GM18907 (cell line): ENCODE results near the gene DCAF11.

ENCODE experiments used
- ATAC-seq: cut with Tn5 transposase; IDR thresholded peaks from one replicate; pipeline ENCODE4 v1.9.1; 2021; ENCODE audit warnings: mild to moderate bottlenecking, moderate library complexity; ENCODE audit not compliant: unreplicated experiment

The DCAF11 gene

DNA sequence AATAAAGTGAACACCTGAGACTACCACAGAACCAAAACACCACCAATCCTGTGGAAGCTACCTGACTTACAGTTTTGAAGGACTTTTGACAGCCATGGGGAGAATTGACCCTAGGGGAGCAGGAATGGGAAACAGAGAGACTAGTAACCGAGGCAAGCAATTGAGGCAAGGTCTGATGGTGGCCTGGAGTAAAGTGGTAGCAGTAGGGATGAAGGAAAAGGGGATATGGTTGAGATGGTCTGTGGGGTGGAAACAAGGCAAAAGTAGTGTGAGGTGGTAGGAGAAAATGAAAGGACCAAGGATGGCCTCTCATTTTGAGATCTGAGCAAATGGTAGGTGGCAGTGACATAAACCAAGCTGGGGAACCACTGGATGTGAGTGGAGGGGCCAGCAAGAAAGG lies 42.3 kb downstream of the DCAF11 start:
- no peak for ATAC-seq

GRCh38 chr14:24157331-24157730 lies 42.8 kb downstream of the DCAF11 start:
- no peak for ATAC-seq

- ATAC-seq = no peak
Measured at GRCh38 chr14:24159777-24160498, 45.4 kb downstream of the DCAF11 start.

DNA sequence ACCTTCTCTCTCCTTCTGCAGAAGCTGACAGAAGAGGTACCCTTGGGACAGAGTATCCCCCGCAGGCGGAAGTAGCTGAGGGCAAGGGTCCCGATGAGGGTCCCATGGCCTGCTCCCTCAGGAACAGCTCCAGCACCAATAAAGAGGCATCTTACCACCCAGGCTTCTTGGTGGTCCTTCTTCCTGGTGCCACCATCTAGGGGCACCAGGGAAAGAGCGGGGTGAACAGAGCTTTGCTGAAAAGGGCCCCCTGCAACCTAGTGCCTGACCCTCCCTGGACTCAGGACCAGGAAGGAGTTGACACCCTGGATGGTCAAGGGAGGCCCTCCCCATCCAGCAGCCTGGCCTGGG lies 45.9 kb downstream of the DCAF11 start:
- peak; percentile 4 for ATAC-seq

DNA sequence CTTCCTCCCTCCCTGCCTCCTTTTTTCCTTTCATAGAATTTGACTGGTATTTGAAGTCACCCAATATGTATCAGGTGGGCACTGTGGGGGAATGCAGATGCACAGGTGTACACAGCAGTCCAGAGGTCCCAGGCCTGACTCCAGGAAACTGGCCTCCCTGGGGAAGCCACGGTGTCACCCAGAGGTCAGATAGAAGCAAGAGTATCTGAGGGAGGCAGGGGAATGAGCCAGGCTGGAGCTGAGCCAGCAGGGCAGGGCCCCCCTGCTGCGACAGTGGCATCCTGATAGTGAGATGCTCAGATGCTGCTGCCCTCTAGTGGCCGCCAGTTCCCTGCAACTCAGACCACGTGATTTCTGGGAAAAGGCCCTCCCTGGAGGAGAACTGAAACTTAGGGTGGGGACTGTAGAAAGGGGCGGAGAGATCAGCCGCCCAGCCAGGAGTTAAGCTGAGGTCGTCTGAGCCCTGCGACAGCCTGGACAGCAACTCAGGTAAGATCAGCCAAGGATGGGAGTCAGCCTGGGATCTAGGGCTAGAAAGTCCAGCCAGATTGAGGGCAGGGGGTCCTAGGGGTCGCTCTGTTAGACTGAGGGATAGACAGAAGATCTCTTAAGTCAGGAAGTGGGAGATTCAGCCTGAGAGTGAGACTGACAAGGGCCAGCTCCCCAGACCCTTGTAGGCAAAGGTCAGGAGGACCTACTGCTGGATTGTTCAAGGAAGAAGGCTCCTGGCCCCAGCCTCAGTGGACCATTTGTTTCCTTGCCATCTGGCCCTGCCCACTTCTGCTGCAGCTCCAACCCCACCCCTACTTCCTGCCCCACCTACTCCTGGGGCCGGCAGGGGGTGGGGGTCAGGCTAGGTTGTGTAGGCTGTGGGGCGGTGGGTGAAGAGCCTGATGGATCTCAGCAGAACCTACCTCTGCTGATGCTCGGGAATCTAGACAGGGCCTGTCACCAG lies 46.5 kb downstream of the DCAF11 start, which contains the start of gene IRF9:
TSS of gene IRF9 (plus strand) at position 416 of the 955 bp plus-strand sequence. CDS start 880 bp downstream, outside the sequence.
- ATAC-seq = peak; percentile 83

DNA sequence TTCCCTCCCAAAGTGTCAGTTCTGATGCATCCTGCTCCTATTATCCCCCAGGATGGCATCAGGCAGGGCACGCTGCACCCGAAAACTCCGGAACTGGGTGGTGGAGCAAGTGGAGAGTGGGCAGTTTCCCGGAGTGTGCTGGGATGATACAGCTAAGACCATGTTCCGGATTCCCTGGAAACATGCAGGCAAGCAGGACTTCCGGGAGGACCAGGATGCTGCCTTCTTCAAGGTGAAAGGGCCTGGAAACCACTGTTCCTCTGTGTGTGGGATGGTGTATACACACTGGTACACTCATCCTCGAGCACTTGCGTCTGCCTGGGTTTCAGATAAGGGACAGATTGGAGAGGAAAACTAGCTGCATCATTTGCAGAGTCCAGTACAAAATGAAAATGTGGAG lies 47.5 kb downstream of the DCAF11 start:
- ATAC-seq = no peak

DNA sequence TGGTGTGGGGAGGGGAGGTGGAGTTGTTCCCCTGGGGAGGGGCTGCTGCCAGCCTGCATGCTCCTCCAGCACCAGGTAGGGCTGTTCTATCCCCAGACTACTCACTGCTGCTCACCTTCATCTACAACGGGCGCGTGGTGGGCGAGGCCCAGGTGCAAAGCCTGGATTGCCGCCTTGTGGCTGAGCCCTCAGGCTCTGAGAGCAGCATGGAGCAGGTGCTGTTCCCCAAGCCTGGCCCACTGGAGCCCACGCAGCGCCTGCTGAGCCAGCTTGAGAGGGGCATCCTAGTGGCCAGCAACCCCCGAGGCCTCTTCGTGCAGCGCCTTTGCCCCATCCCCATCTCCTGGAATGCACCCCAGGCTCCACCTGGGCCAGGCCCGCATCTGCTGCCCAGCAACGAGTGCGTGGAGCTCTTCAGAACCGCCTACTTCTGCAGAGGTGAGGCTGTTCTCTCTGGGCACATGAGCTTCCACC lies 50.0 kb downstream of the DCAF11 start:
- ATAC-seq = no peak

DNA sequence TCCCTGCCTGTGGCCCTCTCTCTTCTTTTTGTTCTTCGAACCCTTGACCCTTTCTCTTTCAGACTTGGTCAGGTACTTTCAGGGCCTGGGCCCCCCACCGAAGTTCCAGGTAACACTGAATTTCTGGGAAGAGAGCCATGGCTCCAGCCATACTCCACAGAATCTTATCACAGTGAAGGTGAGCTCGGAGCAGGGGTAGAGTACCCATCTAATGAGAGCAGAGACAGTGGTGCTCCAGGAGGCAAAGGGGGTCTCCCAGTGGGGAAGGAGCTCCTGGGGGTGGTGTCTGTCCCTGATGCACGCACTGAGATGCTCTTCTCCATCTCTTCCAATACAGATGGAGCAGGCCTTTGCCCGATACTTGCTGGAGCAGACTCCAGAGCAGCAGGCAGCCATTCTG lies 51.2 kb downstream of the DCAF11 start:
- ATAC-seq = no peak

DNA sequence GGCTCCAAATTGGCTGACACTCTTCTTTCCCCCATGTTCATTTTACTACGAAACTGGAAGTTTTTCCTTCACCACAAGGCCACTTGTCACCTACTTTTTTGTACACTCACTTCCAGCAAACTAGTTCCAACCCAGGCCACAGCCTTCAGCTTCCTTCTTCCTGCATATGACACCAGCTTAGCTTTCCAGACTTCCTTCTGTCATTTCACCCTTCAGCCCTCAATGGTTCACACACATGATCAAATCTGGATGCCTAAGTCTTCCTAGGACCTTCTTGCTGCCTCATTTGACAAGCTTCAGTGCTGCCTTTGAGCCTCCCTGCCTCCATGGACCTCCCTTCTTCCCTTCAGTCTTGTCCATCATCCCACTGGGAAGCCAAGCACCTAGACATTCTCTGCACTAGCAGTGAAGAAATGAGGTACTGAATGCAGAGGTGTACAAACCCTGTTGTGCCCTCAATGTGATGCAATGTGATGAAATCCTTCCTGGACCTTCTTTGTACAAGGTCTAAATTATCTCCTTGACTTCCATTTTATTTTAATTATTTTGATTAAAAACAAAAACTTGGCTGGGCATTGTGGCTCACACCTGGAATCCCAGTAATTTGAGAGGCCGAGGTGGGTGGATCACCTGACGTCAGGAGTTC lies 53.0 kb downstream of the DCAF11 start:
- no peak for ATAC-seq

DNA sequence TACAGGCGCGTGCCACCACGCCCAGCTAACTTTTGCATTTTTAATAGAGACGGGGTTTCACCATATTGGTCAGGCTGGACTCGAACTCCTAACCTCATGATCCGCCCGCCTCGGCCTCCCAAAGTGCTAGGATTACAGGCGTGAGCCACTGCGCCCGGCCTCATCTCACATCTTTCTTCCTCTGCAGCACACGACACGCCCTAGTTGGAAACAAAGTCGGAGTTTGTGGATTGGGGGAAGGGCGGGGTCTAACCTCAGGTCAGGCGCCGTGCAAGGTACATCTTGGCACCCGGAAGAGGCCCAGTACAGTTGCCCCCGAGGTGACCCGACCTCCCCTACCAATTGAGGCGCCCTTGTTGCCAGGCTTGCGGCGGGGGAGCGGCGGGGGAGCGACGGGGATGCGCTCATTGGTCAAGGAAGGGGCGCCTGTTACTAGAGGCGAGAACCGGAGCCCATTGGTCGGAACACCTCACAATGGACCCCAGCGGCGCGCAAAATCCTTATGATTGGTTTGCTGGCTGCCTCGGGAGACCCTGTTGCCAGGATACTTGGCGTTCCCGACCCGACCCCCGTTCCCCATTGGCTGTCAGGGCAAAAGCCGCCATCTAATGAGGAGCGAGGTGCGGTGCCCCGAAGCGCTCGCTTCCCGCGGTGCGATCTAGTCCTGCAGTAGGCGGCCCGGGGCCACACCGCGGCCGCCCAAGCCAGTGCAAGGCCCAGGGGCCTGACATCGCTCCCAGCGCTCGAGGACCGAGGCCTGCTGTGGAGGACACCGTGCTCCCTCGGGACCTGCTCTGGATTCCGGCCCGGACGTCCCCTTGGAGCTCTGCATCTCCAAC lies 57.1 kb downstream of the DCAF11 start, which contains the start of gene REC8:
TSS of gene REC8 (plus strand) at position 659 of the 839 bp plus-strand sequence. CDS start 473 bp downstream, outside the sequence.
- ATAC-seq = peak; percentile 83

- no peak for ATAC-seq
Measured at GRCh38 chr14:24172261-24172860, 57.8 kb downstream of the DCAF11 start.

DNA sequence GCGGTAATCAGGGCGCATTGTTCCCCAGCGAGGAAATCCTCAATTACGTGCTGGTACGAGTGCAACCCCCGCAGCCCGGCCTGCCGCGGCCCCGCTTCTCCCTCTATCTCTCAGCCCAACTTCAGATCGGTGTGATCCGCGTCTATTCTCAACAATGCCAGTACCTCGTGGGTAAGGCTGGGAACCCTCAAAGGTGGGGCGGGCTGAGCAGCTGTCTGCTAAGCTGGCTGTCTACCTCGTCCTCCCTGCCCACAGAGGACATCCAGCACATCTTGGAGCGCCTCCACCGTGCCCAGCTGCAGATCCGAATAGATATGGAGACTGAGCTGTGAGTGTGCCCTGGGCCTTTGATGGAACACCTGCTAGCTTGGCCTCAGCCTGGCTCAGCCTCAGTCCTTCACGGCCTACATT lies 58.3 kb downstream of the DCAF11 start:
- no peak for ATAC-seq
